HCT116 (cell line): ENCODE measurements around the gene CKLF. TPM values are rescaled to one million over a fixed set of nuclear protein-coding genes. Genes with fewer than 3 reads are reported as not detected.

Experiments used
- ATAC-seq: fragments of 200-7000 bp; cut with Tn5 transposase; 2 replicates; pipeline ENCODE4 v1.9.1; 2020; ENCODE audit warnings: mild to moderate bottlenecking, moderate library complexity
- BruUV-seq: library from RNA; stranded (reverse); fragments of 400-500 nt; replicated peaks from 2 replicates; lab custom pipeline; 2021; lab: Mats Ljungman, UMichigan
- CTCF ChIA-PET: fragments of 300-600 bp; sonication (Branson Sonifier 250); formaldehyde crosslinking; loops from one replicate; lab custom pipeline; 2021; ENCODE audit warnings: antibody characterized with exemption; lab: Charles Lee
- POLR2A ChIA-PET: fragments of 300-600, 350-600 bp; sonication (Branson Sonifier 250); formaldehyde crosslinking; loops from one replicate; lab custom pipeline; 2021; ENCODE audit warnings: antibody characterized with exemption; lab: Charles Lee
- RAD21 ChIA-PET, 2 experiments: fragments of 300-600 bp; sonication (Branson Sonifier 250); formaldehyde crosslinking; loops; one replicate each; lab custom pipeline; 2023; ENCODE audit warnings: low total read pairs in 2 of 2; ENCODE audit not compliant: uncharacterized antibody in 2 of 2, unreplicated experiment in 2 of 2, low non-redundant PET in 1 of 2; lab: Charles Lee
- DNase-seq: peaks from one replicate; pipeline ENCODE4 v3.0.0-alpha.2; 2010; ENCODE audit warnings: low read depth, low spot score
- H2AFZ ChIP-seq: fragments of 200-600 bp; shearing (Covaris generic), sonication (generic); 2 replicates; pipeline ENCODE4 v1.6.1; 2017; ENCODE audit warnings: low read depth, mixed run types, mixed read lengths, antibody characterized with exemption, low read length; ENCODE audit not compliant: poor library complexity, severe bottlenecking
- H3K27ac ChIP-seq: 2 replicates; pipeline ENCODE4 v1.5.1; 2012; ENCODE audit warnings: low read depth, low read length
- H3K27me3 ChIP-seq: fragments of 200-600 bp; sonication (generic); 2 replicates; pipeline ENCODE4 v1.6.1; 2016; ENCODE audit warnings: mixed run types, low read length, mixed read lengths; ENCODE audit not compliant: insufficient read depth
- H3K36me3 ChIP-seq, 2 experiments: fragments of 200-500 bp in 1 of 2; fragments of 200-600 bp in 1 of 2; sonication (Bioruptor generic) in 1 of 2; sonication (generic) in 1 of 2; 2 replicates each; pipeline versions ENCODE4 v1.5.1 to v1.6.1; 2014 to 2016; ENCODE audit warnings: low read length in 2 of 2, inconsistent platforms in 1 of 2, mixed read lengths in 1 of 2, mixed run types in 1 of 2; ENCODE audit not compliant: insufficient read depth in 2 of 2, control insufficient read depth in 1 of 2
- H3K4me1 ChIP-seq, 2 experiments: fragments of 200-600 bp in 1 of 2; sonication (generic) in 1 of 2; 2 replicates each; pipeline versions ENCODE4 v1.5.1 to v1.6.1; 2012 to 2017; ENCODE audit warnings: low read length in 2 of 2, inconsistent platforms in 1 of 2, mild to moderate bottlenecking in 1 of 2, mixed read lengths in 1 of 2, mixed run types in 1 of 2, moderate library complexity in 1 of 2; ENCODE audit not compliant: insufficient read depth in 2 of 2, control insufficient read depth in 1 of 2
- H3K4me2 ChIP-seq: fragments of 200-600 bp; sonication (generic); 2 replicates; pipeline ENCODE4 v1.6.1; 2017; ENCODE audit warnings: mixed run types, low read length, mixed read lengths
- H3K4me3 ChIP-seq, 2 experiments: fragments of 200-600 bp in 1 of 2; sonication (generic) in 1 of 2; replicated peaks in 1 of 2; 2 replicates each; pipeline ENCODE4 v1.5.1; 2011 to 2016; ENCODE audit warnings: low read length in 2 of 2, control low read depth in 1 of 2, low read depth in 1 of 2, mild to moderate bottlenecking in 1 of 2, mixed read lengths in 1 of 2, mixed run types in 1 of 2
- H3K79me2 ChIP-seq: fragments of 200-600 bp; sonication (generic); 2 replicates; pipeline ENCODE4 v1.6.1; 2017; ENCODE audit warnings: mild to moderate bottlenecking, mixed run types, low read length, moderate library complexity, mixed read lengths; ENCODE audit not compliant: insufficient read depth
- H3K9ac ChIP-seq: fragments of 200-600 bp; sonication (generic); 2 replicates; pipeline ENCODE4 v1.6.1; 2016; ENCODE audit warnings: low read length, mixed read lengths
- H3K9me2 ChIP-seq: fragments of 200-600 bp; sonication (generic), shearing (Covaris generic); 2 replicates; pipeline ENCODE4 v1.6.1; 2017; ENCODE audit warnings: mixed run types, mild to moderate bottlenecking, moderate library complexity; ENCODE audit not compliant: insufficient read depth
- H3K9me3 ChIP-seq, 2 experiments: fragments of 200-500 bp in 1 of 2; fragments of 200-600 bp in 1 of 2; sonication (Bioruptor generic) in 1 of 2; sonication (generic) in 1 of 2; 2 replicates each; pipeline ENCODE4 v1.6.1; 2014 to 2017; ENCODE audit warnings: low read length in 2 of 2, mixed read lengths in 2 of 2, inconsistent platforms in 1 of 2, low read depth in 1 of 2, mild to moderate bottlenecking in 1 of 2, mixed run types in 1 of 2, moderate library complexity in 1 of 2; ENCODE audit not compliant: control insufficient read depth in 1 of 2, insufficient read depth in 1 of 2
- H4K20me1 ChIP-seq: fragments of 200-600 bp; sonication (generic), shearing (Covaris generic); 2 replicates; pipeline ENCODE4 v1.6.1; 2017; ENCODE audit warnings: mixed run types, mild to moderate bottlenecking, moderate library complexity; ENCODE audit not compliant: insufficient read depth
- CBX3 ChIP-seq: IDR thresholded peaks from 2 replicates; pipeline ENCODE4 v1.6.1; 2012; ENCODE audit warnings: low read depth
- EGR1 ChIP-seq: IDR thresholded peaks from 2 replicates; pipeline ENCODE4 v1.6.1; 2012; ENCODE audit warnings: low read depth
- EZH2 ChIP-seq: fragments of 200-600 bp; sonication (generic); IDR thresholded peaks from 2 replicates; pipeline ENCODE4 v1.6.1; 2017; ENCODE audit warnings: antibody characterized with exemption, mixed run types
- FOSL1 ChIP-seq: IDR thresholded peaks from 2 replicates; pipeline ENCODE4 v1.6.1; 2012; ENCODE audit warnings: low read depth
- JUND ChIP-seq: IDR thresholded peaks from 2 replicates; pipeline ENCODE4 v1.6.1; 2012
- MAX ChIP-seq: IDR thresholded peaks from 2 replicates; pipeline ENCODE4 v1.6.1; 2012
- REST ChIP-seq: IDR thresholded peaks from 2 replicates; pipeline ENCODE4 v1.6.1; 2012; ENCODE audit warnings: low read depth
- SRF ChIP-seq: IDR thresholded peaks from 2 replicates; pipeline ENCODE4 v1.6.1; 2012; ENCODE audit warnings: low read depth
- ZBTB33 ChIP-seq: IDR thresholded peaks from 2 replicates; pipeline ENCODE4 v1.6.1; 2011; ENCODE audit warnings: mild to moderate bottlenecking, low read length, moderate library complexity; ENCODE audit not compliant: insufficient replicate concordance; ENCODE audit errors: extremely low read depth
- ZFX ChIP-seq: fragments of 450-650 bp; IDR thresholded peaks from 2 replicates; pipeline ENCODE4 v1.6.1; 2017
- intact Hi-C: fragments of 100-400 bp; cut with micrococcal nuclease; formaldehyde crosslinking; loops from 2 replicates; pipeline ENCODE4 v1.10.0; 2022
- total RNA-seq: library from RNA; stranded (reverse); gene quantifications from one replicate; pipeline ENCODE4 v1.2.1, GENCODE V29; 2021; ENCODE audit not compliant: unreplicated experiment

CKLF gene
- total RNA-seq, 1 experiment from 2014 or later, result 38.6 TPM

GRCh38 chr16:66529475-66529874 is 22.9 kb upstream of the CKLF start:
- POLR2A ChIA-PET, result no interaction called here
- CTCF ChIA-PET, result no interaction called here
- H3K27ac ChIP-seq, result no peak overlapping the region
- H3K4me1 ChIP-seq, result no peaks in the 10 kb centered on the region
- no peak overlapping the region for H3K4me3 ChIP-seq
- no peaks in the 10 kb centered on the region for H4K20me1 ChIP-seq
- H3K79me2 ChIP-seq, result no peaks in the 10 kb centered on the region
- no TSS peak for BruUV-seq
- H2AFZ ChIP-seq, result no peak overlapping the region
- no peaks in the 10 kb centered on the region for H3K9me2 ChIP-seq
- ATAC-seq (no peak), DNase-seq (no peak)
- RAD21 ChIA-PET, result no interaction called here
- peaks cover 7 to 9% of the 10 kb centered on the region in 2 experiments; a peak in 2 of 4 replicates for H3K36me3 ChIP-seq
- intact Hi-C loops, result no loop called here
- no peak overlapping the region for H3K9ac ChIP-seq
- H3K9me3 ChIP-seq, result no peaks in the 10 kb centered on the region
- no peak overlapping the region for H3K4me2 ChIP-seq
- no peak for TF ChIP-seq SRF
- no peak for TF ChIP-seq ZFX
- TF ChIP-seq EZH2, result no peak
- no peak for TF ChIP-seq CBX3
- no peak for TF ChIP-seq FOSL1
- no peak for TF ChIP-seq JUND
- TF ChIP-seq MAX, result no peak
- TF ChIP-seq EGR1, result no peak
- TF ChIP-seq ZBTB33, result no peak
- no peaks in the 10 kb centered on the region for H3K27me3 ChIP-seq

- CTCF ChIA-PET, result no interaction called here
- RAD21 ChIA-PET, result no interaction called here
- no peak overlapping the region for H2AFZ ChIP-seq
- ATAC-seq (no peak), DNase-seq (no peak)
- H3K4me1 ChIP-seq, result no peaks in the 10 kb centered on the region
- no peak overlapping the region for H3K9ac ChIP-seq
- H3K79me2 ChIP-seq, result no peaks in the 10 kb centered on the region
- no peak overlapping the region for H3K4me2 ChIP-seq
- POLR2A ChIA-PET, result no interaction called here
- no peaks in the 10 kb centered on the region for H3K9me2 ChIP-seq
- no peaks in the 10 kb centered on the region for H3K9me3 ChIP-seq
- no peak overlapping the region for H3K4me3 ChIP-seq
- intact Hi-C loops, result no loop called here
- no peaks in the 10 kb centered on the region for H3K27me3 ChIP-seq
- H4K20me1 ChIP-seq, result no peaks in the 10 kb centered on the region
- H3K27ac ChIP-seq, result no peak overlapping the region
- TF ChIP-seq ZFX (no peak), REST (no peak)
- BruUV-seq, result no TSS peak
- H3K36me3 ChIP-seq, result peaks cover 6 to 7% of the 10 kb centered on the region in 2 experiments; a peak in 1 of 4 replicates
These were observed 18.0 kb upstream of the CKLF start for GRCh38 chr16:66534376-66534799.
